Measurements from ENCODE around the gene GPR156.

GPR156 gene

GRCh38 chr3:120214176-120214575 is 70.8 kb downstream of the GPR156 start:
- no peak overlapping the region for H3K4me3 ChIP-seq (replicated peaks; ENCODE audit: low read depth, low read length)
- no peak for TF ChIP-seq CTCF (IDR thresholded peaks at IDR 0.05; ENCODE audit: low read length, missing control alignments)
- no peak for DNase-seq (ENCODE audit: low read depth)

GRCh38 chr3:120212505-120212904 is 72.5 kb downstream of the GPR156 start:
- H3K4me3 ChIP-seq (replicated peaks; ENCODE audit: low read depth, low read length), result no peak overlapping the region
- no peak for TF ChIP-seq CTCF (IDR thresholded peaks at IDR 0.05; ENCODE audit: low read length, missing control alignments)
- no peak for DNase-seq (ENCODE audit: low read depth)

GRCh38 chr3:120209425-120209824 is 75.6 kb downstream of the GPR156 start:
- TF ChIP-seq CTCF (IDR thresholded peaks at IDR 0.05; ENCODE audit: low read length, missing control alignments), result no peak
- no peak overlapping the region for H3K4me3 ChIP-seq (replicated peaks; ENCODE audit: low read depth, low read length)
- DNase-seq (ENCODE audit: low read depth), result no peak

GRCh38 chr3:120204338-120204737 is 80.7 kb downstream of the GPR156 start:
- TF ChIP-seq CTCF (IDR thresholded peaks at IDR 0.05; ENCODE audit: low read length, missing control alignments), result no peak
- no peak overlapping the region for H3K4me3 ChIP-seq (replicated peaks; ENCODE audit: low read depth, low read length)
- no peak for DNase-seq (ENCODE audit: low read depth)

- no peak for TF ChIP-seq CTCF (IDR thresholded peaks at IDR 0.05; ENCODE audit: low read length, missing control alignments)
- no peak overlapping the region for H3K4me3 ChIP-seq (replicated peaks; ENCODE audit: low read depth, low read length)
- no peak for DNase-seq (ENCODE audit: low read depth)
Observed at GRCh38 chr3:120203621-120204020, 81.4 kb downstream of the GPR156 start.

GRCh38 chr3:120203016-120203415 is 82.0 kb downstream of the GPR156 start:
- no peak overlapping the region for H3K4me3 ChIP-seq (replicated peaks; ENCODE audit: low read depth, low read length)
- peak; percentile 95 for DNase-seq (ENCODE audit: low read depth)

More at GRCh38 chr3:120203016-120203415, 82.0 kb downstream of the GPR156 start:
- no peak for TF ChIP-seq CTCF (IDR thresholded peaks at IDR 0.05; ENCODE audit: low read length, missing control alignments)

Measured in fibroblast of pulmonary artery (primary cell).